Mesodermal cell (in vitro differentiated cells): Measurements from ENCODE around the gene ANKRD44.

Experiments
- H3K27ac ChIP-seq: 2 replicates; pipeline ENCODE4 v1.7.0; 2013; ENCODE audit warnings: mild to moderate bottlenecking, low read depth, low read length, moderate library complexity; ENCODE audit not compliant: severe bottlenecking
- H3K36me3 ChIP-seq: 2 replicates; pipeline ENCODE4 v1.7.1; 2013; ENCODE audit warnings: mild to moderate bottlenecking, low read length, moderate library complexity; ENCODE audit not compliant: control insufficient read depth, insufficient read depth
- H3K4me1 ChIP-seq: one replicate; pipeline ENCODE4 v1.7.1; 2013; ENCODE audit warnings: mild to moderate bottlenecking, low read length; ENCODE audit not compliant: insufficient read depth, control insufficient read depth, poor library complexity, severe bottlenecking
- H3K4me3 ChIP-seq: 2 replicates; pipeline ENCODE4 v1.7.0; 2013; ENCODE audit warnings: low read length, control low read depth, mild to moderate bottlenecking; ENCODE audit not compliant: insufficient read depth, poor library complexity, severe bottlenecking; ENCODE audit errors: extremely low read depth
- H3K9me3 ChIP-seq: 2 replicates; pipeline ENCODE4 v1.7.1; 2013; ENCODE audit warnings: mild to moderate bottlenecking, low read length, moderate library complexity; ENCODE audit not compliant: control insufficient read depth
- WGBS, 2 experiments: methylation state at CpG; one replicate each; pipeline ENCODE4 v1.1.5; 2013; ENCODE audit warnings: missing lambda C conversion rate in 2 of 2; ENCODE audit not compliant: insufficient coverage in 2 of 2; 5-methylcytosine and 5-hydroxymethylcytosine counted together

Gene ANKRD44

DNA sequence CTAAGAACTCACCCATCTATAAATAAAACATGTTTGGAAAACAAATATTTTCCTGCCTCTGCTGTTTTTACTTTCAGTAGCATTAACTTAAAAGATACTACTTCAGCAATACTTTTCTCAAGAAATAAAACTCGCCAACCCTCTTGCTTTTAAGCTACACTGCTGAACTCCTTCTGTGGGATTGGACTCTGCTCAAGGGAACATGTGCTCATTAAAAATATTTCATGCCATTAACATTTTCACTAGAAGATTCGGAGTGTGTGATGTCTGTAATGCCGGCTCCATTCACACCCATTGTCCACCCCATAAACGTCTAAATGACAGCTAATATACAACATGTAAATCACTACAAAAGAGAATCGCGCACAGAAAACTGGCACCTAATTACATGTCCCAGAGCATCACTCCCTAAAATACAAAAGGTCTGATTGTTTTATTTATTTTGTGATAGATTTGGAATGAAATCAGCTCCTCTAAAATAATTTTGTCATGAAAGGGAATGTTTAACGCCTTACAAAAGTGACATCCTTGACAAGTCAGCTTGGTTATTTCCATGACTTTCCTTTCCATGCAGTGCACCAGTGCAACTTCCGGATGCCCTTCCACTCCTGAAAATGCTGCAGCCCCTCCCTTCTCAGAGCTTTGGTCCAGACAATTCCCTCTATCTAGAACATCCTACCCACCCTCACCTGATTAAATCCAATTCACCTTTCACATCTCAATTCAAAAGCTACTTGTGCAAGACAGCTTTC, 73.1 kb downstream of the ANKRD44 start:
- no peak overlapping the region for H3K27ac ChIP-seq
- no peak overlapping the region for H3K4me3 ChIP-seq
- H3K4me1 ChIP-seq: no peaks in the 10 kb centered on the region
- 90 to 100% methylated on average over 2 to 6 of the region's 8 CpGs for WGBS, 2 experiments
- no peaks in the 10 kb centered on the region for H3K36me3 ChIP-seq
- H3K9me3 ChIP-seq: no peaks in the 10 kb centered on the region

DNA sequence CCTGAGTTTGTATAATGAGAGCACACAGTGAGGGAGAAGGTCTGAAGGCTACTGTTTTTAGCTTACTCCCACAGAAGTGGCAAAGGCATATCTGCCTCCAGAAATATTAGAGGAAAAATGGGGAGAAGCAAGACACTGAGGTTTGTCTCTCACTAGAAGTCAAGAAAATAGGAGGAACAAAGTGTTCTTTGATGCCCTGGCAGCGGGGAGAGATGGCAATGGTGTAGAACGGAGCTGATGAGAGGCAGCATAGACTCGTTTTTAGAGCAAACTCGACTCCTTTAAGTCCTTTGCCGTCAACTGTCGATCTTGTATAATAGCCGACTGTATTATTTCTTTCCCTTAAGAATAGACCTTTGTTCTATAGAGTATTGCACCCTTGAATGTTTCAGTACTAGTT, 73.8 kb downstream of the ANKRD44 start:
- Histone ChIP-seq H3K27ac (no peak overlapping the region), H3K36me3 (no peaks in the 10 kb centered on the region), H3K9me3 (no peaks in the 10 kb centered on the region), H3K4me1 (no peaks in the 10 kb centered on the region), H3K4me3 (no peak overlapping the region)
- 78 to 84% methylated on average over 3 to 4 of the region's 7 CpGs for WGBS, 2 experiments

DNA sequence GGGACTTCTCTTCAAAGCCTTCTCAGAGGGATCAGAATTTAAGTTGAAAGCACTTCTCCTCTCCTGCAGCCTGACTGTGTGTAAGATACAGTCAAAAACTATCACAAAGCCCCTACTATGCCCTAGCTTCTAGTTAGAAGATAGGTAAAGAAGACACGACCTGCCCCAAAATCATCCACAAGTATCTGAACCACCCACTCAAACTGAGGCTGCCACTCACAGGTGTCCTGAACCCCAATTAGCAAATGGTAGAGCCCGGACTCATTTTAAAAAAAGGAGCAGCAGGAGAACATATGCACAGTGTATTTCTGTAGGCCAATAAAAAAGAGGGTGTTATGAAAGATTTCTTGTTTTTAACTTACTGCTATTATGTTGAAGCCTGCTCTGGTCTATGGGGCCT, 74.4 kb downstream of the ANKRD44 start:
- no peak overlapping the region for H3K27ac ChIP-seq
- 100% methylated on average over 1 of the region's 2 CpGs; no CpG with 5 or more reads in 1 of the 2 experiments for WGBS, 2 experiments
- H3K9me3 ChIP-seq: no peaks in the 10 kb centered on the region
- no peaks in the 10 kb centered on the region for H3K36me3 ChIP-seq
- no peaks in the 10 kb centered on the region for H3K4me1 ChIP-seq
- H3K4me3 ChIP-seq: no peak overlapping the region

GRCh38 chr2:197235711-197236110, 74.9 kb downstream of the ANKRD44 start:
- Histone ChIP-seq H3K27ac (no peak overlapping the region), H3K4me3 (no peak overlapping the region), H3K9me3 (no peaks in the 10 kb centered on the region), H3K36me3 (no peaks in the 10 kb centered on the region), H3K4me1 (no peaks in the 10 kb centered on the region)
- 94 to 100% methylated on average over 2 of the region's 3 CpGs for WGBS, 2 experiments

DNA sequence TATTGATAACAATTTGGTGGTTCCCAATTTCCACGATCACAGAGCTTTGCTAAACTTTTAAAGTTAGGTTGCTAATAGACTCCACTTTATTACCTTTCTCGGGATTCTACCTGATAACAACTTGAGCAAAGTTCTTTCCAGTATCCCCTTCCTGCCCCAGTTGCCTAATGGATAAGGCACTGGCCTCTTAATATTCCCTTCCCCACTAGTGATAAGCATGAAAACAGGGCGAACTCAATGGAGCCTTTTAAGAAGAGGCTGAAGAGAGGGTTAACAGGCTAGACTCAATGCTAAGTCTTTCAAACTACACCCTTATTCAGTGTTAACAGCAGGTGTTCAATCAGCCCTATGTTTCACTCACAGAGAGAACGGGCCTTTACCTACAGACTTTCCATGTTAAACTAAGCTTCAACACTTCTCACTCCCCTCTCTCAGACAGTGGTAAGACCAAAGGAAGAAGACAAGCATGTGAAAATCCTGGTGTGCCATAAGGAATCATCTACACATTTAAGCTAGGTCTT, 75.8 kb downstream of the ANKRD44 start:
- Histone ChIP-seq H3K36me3 (no peaks in the 10 kb centered on the region), H3K9me3 (no peaks in the 10 kb centered on the region), H3K27ac (no peak overlapping the region), H3K4me3 (no peak overlapping the region), H3K4me1 (no peaks in the 10 kb centered on the region)
- WGBS, 2 experiments: 49 to 85% methylated on average over 2 of the region's 4 CpGs

DNA sequence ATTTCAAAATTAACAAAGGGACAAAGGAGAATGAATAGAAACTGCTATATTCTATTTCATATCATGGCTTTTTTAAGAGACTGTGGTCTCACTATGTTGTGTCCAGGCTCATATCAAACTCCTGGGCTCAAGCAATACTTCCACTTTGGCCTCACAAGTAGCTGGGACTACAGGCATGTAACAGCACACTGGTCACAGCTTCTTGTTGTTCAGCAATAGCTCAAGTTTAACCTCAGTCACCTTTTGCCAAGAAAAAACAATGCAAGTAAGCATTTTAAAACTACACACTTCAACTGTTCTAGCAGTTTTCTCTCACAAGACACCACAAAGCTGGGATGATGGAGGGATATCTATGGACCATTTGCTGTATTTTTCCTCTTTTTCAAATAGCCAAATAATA, 77.1 kb downstream of the ANKRD44 start:
- no peak overlapping the region for H3K4me3 ChIP-seq
- H3K4me1 ChIP-seq: no peaks in the 10 kb centered on the region
- no peaks in the 10 kb centered on the region for H3K36me3 ChIP-seq
- no peak overlapping the region for H3K27ac ChIP-seq
- H3K9me3 ChIP-seq: no peaks in the 10 kb centered on the region

- Histone ChIP-seq H3K36me3 (no peaks in the 10 kb centered on the region), H3K4me1 (no peaks in the 10 kb centered on the region), H3K9me3 (no peaks in the 10 kb centered on the region), H3K4me3 (no peak overlapping the region), H3K27ac (no peak overlapping the region)
- 80 to 100% methylated on average over 1 of the region's 2 CpGs for WGBS, 2 experiments
Observed at GRCh38 chr2:197232010-197232409, 78.6 kb downstream of the ANKRD44 start.

DNA sequence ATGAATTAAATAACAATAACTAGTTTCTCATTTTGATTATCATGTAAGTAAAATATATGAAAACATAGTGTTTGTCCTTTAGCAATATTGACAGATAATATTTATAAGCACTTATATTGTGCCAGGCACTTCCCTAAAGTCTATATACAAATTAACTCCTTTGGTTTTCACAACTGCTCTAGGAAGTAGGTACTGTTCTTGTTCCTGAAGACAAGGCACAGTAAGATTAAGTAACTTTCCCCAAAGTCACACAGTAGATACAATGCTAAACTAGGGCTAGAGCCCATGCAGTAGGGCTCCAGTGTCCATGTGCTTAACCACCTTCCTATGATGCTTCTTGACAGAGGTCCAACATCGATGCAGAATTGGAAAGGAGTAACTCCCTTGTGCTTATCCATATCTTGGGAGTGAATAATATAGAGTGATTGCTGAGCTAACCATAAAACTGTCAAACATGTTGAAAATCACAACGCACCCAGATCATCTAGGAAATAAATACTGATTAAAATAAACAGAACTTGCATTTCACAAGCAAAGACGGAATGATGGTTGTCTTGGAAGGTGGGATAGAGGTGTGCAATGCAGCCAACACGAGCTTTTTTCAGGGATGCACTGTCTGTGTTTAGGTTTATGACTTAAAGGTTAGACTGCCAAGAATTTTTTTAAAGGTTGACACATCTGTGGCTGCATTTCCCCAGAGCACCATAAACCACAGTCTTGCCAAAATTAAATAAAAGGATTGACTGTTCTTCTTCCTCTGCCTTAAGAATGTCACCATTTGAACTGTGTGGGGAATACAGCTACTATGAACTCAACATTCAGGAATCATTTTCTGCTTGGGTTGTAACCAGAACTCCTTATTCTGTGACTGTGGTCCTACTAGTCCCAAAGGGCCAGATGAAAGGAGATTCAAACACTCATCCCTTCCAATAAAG, 80.8 kb downstream of the ANKRD44 start:
- H3K4me3 ChIP-seq: no peak overlapping the region
- no peak overlapping the region for H3K27ac ChIP-seq
- no peaks in the 10 kb centered on the region for H3K4me1 ChIP-seq
- H3K36me3 ChIP-seq: no peaks in the 10 kb centered on the region
- no peaks in the 10 kb centered on the region for H3K9me3 ChIP-seq
- WGBS, 2 experiments: 44 to 67% methylated on average over 2 to 3 of the region's 4 CpGs

GRCh38 chr2:197223451-197223850, 87.1 kb downstream of the ANKRD44 start:
- Histone ChIP-seq H3K36me3 (no peaks in the 10 kb centered on the region), H3K9me3 (no peaks in the 10 kb centered on the region), H3K4me1 (no peaks in the 10 kb centered on the region), H3K4me3 (no peak overlapping the region), H3K27ac (no peak overlapping the region)
- no CpG with 5 or more reads among the region's 2 CpGs for WGBS, 2 experiments

GRCh38 chr2:197219636-197220035, 90.9 kb downstream of the ANKRD44 start:
- H3K4me1 ChIP-seq: peaks cover 6% of the 10 kb centered on the region
- H3K4me3 ChIP-seq: no peak overlapping the region
- no peak overlapping the region for H3K27ac ChIP-seq
- H3K36me3 ChIP-seq: no peaks in the 10 kb centered on the region
- 83 to 100% methylated on average over 1 to 2 of the region's 4 CpGs for WGBS, 2 experiments
- no peaks in the 10 kb centered on the region for H3K9me3 ChIP-seq
